Gastrocnemius medialis (tissue), 4 donors: ENCODE results near the gene SLC6A6. TPM values are rescaled to one million over a fixed set of nuclear protein-coding genes. Genes with fewer than 3 reads are reported as not detected.

Source experiments
- ATAC-seq, 2 donors: fragments of 150-250 bp; one replicate each; pipeline ENCODE4 v1.9.1; 2016
- DNase-seq, 2 donors: peaks; one replicate each; pipeline ENCODE4 v3.0.0-alpha.2; 2019
- H3K27ac ChIP-seq, 4 donors: fragments of 200-600 bp; sonication (generic); 1 replicate in 1 of 4; 2 replicates in 3 of 4; pipeline ENCODE4 v1.5.1; 2016 to 2018; ENCODE audit warnings: mild to moderate bottlenecking in 2 of 4, moderate library complexity in 1 of 4
- H3K27me3 ChIP-seq, 3 donors: fragments of 200-600 bp; sonication (generic) in 2 of 3; 1 replicate in 1 of 3; 2 replicates in 2 of 3; pipeline versions ENCODE4 v1.5.1 to v1.6.0; 2016 to 2019; ENCODE audit warnings: mild to moderate bottlenecking in 1 of 3, moderate library complexity in 1 of 3
- H3K36me3 ChIP-seq, 2 donors: fragments of 200-600 bp; sonication (generic) in 1 of 2; one replicate each; pipeline ENCODE4 v1.5.1; 2017 to 2018
- H3K4me1 ChIP-seq, 2 donors: fragments of 200-600 bp; sonication (generic) in 1 of 2; one replicate each; pipeline ENCODE4 v1.5.1; 2016 to 2017; ENCODE audit warnings: mild to moderate bottlenecking in 2 of 2
- H3K4me3 ChIP-seq, 4 donors: fragments of 200-600 bp; sonication (generic) in 3 of 4; 1 replicate in 1 of 4; 2 replicates in 3 of 4; pipeline ENCODE4 v1.5.1; 2016 to 2019; ENCODE audit warnings: mild to moderate bottlenecking in 2 of 4
- H3K9me3 ChIP-seq, 3 donors: fragments of 200-600 bp; sonication (generic) in 2 of 3; 1 replicate in 1 of 3; 2 replicates in 2 of 3; pipeline ENCODE4 v1.5.1; 2016 to 2019
- CTCF ChIP-seq, 5 experiments: fragments of 450-650 bp in 3 of 5; fragments of 200-600 bp in 2 of 5; sonication (generic) in 2 of 5; IDR thresholded peaks in 4 of 5; conservative IDR thresholded peaks in 1 of 5; 1 replicate in 4 of 5; 2 replicates in 1 of 5; pipeline ENCODE4 v1.5.1; 2016 to 2019; ENCODE audit warnings: antibody characterized with exemption in 5 of 5, mild to moderate bottlenecking in 3 of 5, moderate library complexity in 3 of 5
- POLR2A ChIP-seq, 2 donors: fragments of 450-650 bp; IDR thresholded peaks; one replicate each; pipeline ENCODE4 v1.6.1; 2017; ENCODE audit warnings: antibody characterized with exemption in 2 of 2, mild to moderate bottlenecking in 2 of 2, moderate library complexity in 2 of 2
- in situ Hi-C, 4 donors: fragments of 200-750 bp; cut with MboI; loops; one replicate each; pipeline versions ENCODE4 v1.15.0 to v1.8.0; 2017; ENCODE audit warnings: low sequenced_read_pairs in 4 of 4
- intact Hi-C: fragments of 100-400 bp; cut with DNase I; formaldehyde crosslinking; loops from one replicate; pipeline ENCODE4 v1.15.1; 2023; ENCODE audit warnings: low total_unique reads
- total RNA-seq, 4 donors: library from RNA; depleted of rRNA; stranded (reverse); fragments of >200 nt; gene quantifications; one replicate each; pipeline versions ENCODE4 v1.1.0 to v1.2.3, GENCODE V29; 2016

Gene SLC6A6
- total RNA-seq, 4 donors from 2014 or later: 42.1 to 119 (median 88.7) TPM

GRCh38 chr3:14488286-14489041 lies 86.1 kb downstream of the SLC6A6 start:
- Histone ChIP-seq H3K36me3 (peaks cover 0 to 50% of the 10 kb centered on the region in 2 donors), H3K9me3 (no peaks in the 10 kb centered on the region), H3K4me3 (no peak overlapping the region), H3K27me3 (no peaks in the 10 kb centered on the region), H3K27ac (no peak overlapping the region), H3K4me1 (peaks cover 0 to 3% of the 10 kb centered on the region in 2 donors)
- no peak for DNase-seq
- intact Hi-C loops: no loop called here
- TF ChIP-seq POLR2A (IDR thresholded peaks at IDR 0.05): no peak
- no peak for TF ChIP-seq CTCF (IDR thresholded peaks at IDR 0.05 in 4 of 5, conservative IDR thresholded peaks at IDR 0.05 in 1 of 5)
- no peak for ATAC-seq
- in situ Hi-C loops: loop anchor here in 1 of 4 donors (25.0 kb wide), 1 partner anchor 601 kb away; the partner anchor contains the start of gene WNT7A

GRCh38 chr3:14489641-14490040 lies 87.2 kb downstream of the SLC6A6 start:
- no peaks in the 10 kb centered on the region for H3K27me3 ChIP-seq
- no peak for ATAC-seq
- H3K4me3 ChIP-seq: no peak overlapping the region
- H3K9me3 ChIP-seq: no peaks in the 10 kb centered on the region
- TF ChIP-seq CTCF (IDR thresholded peaks at IDR 0.05 in 4 of 5, conservative IDR thresholded peaks at IDR 0.05 in 1 of 5): no peak
- TF ChIP-seq POLR2A (IDR thresholded peaks at IDR 0.05): no peak
- in situ Hi-C loops: loop anchor here in 1 of 4 donors (25.0 kb wide), 1 partner anchor 602 kb away; the partner anchor contains the start of gene WNT7A
- no peak for DNase-seq
- intact Hi-C loops: no loop called here
- peaks cover 0 to 53% of the 10 kb centered on the region in 2 donors for H3K36me3 ChIP-seq
- no peak overlapping the region for H3K27ac ChIP-seq
- peaks cover 0 to 3% of the 10 kb centered on the region in 2 donors for H3K4me1 ChIP-seq

GRCh38 chr3:14490255-14490654 lies 87.8 kb downstream of the SLC6A6 start:
- Histone ChIP-seq H3K9me3 (no peaks in the 10 kb centered on the region), H3K27me3 (no peaks in the 10 kb centered on the region), H3K27ac (no peak overlapping the region), H3K4me3 (no peak overlapping the region), H3K36me3 (peaks cover 0 to 53% of the 10 kb centered on the region in 2 donors), H3K4me1 (peaks cover 0 to 3% of the 10 kb centered on the region in 2 donors)
- in situ Hi-C loops: loop anchor here in 1 of 4 donors (25.0 kb wide), 1 partner anchor 603 kb away; the partner anchor contains the start of gene WNT7A
- DNase-seq (no peak), ATAC-seq (no peak)
- intact Hi-C loops: no loop called here
- TF ChIP-seq CTCF (IDR thresholded peaks at IDR 0.05 in 4 of 5, conservative IDR thresholded peaks at IDR 0.05 in 1 of 5) (no peak), POLR2A (IDR thresholded peaks at IDR 0.05) (no peak)

GRCh38 chr3:14490831-14491230 lies 88.4 kb downstream of the SLC6A6 start:
- no peak overlapping the region for H3K4me3 ChIP-seq

More at GRCh38 chr3:14490831-14491230, 88.4 kb downstream of the SLC6A6 start:
- Histone ChIP-seq H3K27ac (no peak overlapping the region), H3K4me1 (peaks cover 0 to 3% of the 10 kb centered on the region in 2 donors), H3K36me3 (peaks cover 0 to 53% of the 10 kb centered on the region in 2 donors), H3K9me3 (no peaks in the 10 kb centered on the region), H3K27me3 (no peaks in the 10 kb centered on the region)
- ATAC-seq (no peak), DNase-seq (no peak)
- no peak for TF ChIP-seq POLR2A (IDR thresholded peaks at IDR 0.05)
- no peak for TF ChIP-seq CTCF (IDR thresholded peaks at IDR 0.05 in 4 of 5, conservative IDR thresholded peaks at IDR 0.05 in 1 of 5)
- intact Hi-C loops (no loop called here), in situ Hi-C loops (loop anchor here in 1 of 4 donors (25.0 kb wide), 1 partner anchor 604 kb away; the partner anchor contains the start of gene WNT7A)
